Kidney epithelial cell (primary cell): ENCODE results near the gene STIMATE. TPM values are rescaled to one million over a fixed set of nuclear protein-coding genes. Genes with fewer than 3 reads are reported as not detected.

Experiments
- DNase-seq: peaks from one replicate; pipeline ENCODE4 v3.0.0-alpha.2; 2010; ENCODE audit warnings: low read depth
- H3K27me3 ChIP-seq: 2 replicates; pipeline ENCODE4 v1.6.0; 2011; ENCODE audit warnings: low read length; ENCODE audit not compliant: control insufficient read depth, insufficient read depth
- H3K36me3 ChIP-seq: 2 replicates; pipeline ENCODE4 v1.5.1; 2011; ENCODE audit warnings: low read length; ENCODE audit not compliant: control insufficient read depth, insufficient read depth
- H3K4me3 ChIP-seq: 2 replicates; pipeline ENCODE4 v1.5.1; 2011; ENCODE audit warnings: low read depth, mild to moderate bottlenecking, control low read depth, low read length
- total RNA-seq: library from RNA; depleted of rRNA; stranded (reverse); fragments of >200 nt; gene quantifications from 2 replicates; pipeline ENCODE4 v1.2.3, GENCODE V29; 2015
- TF ChIP-seq, protein P1 (sequence below): IDR thresholded peaks from 2 replicates; pipeline ENCODE4 v1.5.1; 2011; ENCODE audit warnings: mild to moderate bottlenecking, moderate library complexity, low read length, control low read depth, inconsistent platforms; ENCODE audit not compliant: insufficient read depth, poor library complexity, severe bottlenecking

STIMATE gene
- total RNA-seq, 1 donor from 2014 or later: 15.2 TPM

DNA sequence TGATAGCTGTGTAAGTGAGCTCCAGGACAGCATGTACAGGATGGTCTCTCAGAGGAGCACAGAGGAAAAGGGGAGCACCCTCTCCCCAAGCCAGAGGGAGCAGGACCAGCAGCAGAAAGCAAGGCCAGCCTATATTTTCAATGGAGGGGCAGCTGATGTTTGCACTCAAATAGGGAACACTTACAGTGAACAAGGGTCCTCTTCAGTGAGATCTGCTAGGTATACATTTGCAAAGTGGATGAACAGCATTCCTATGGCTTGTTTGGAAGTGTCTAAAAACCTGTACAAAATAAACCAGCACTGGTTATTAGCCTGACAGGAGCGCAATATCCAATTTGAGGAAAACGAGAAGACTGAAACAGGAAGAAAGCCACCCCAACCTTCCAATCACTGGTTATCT lies 44.9 kb downstream of the STIMATE start:
- no peaks in the 10 kb centered on the region for H3K36me3 ChIP-seq
- TF ChIP-seq, protein P1, sequence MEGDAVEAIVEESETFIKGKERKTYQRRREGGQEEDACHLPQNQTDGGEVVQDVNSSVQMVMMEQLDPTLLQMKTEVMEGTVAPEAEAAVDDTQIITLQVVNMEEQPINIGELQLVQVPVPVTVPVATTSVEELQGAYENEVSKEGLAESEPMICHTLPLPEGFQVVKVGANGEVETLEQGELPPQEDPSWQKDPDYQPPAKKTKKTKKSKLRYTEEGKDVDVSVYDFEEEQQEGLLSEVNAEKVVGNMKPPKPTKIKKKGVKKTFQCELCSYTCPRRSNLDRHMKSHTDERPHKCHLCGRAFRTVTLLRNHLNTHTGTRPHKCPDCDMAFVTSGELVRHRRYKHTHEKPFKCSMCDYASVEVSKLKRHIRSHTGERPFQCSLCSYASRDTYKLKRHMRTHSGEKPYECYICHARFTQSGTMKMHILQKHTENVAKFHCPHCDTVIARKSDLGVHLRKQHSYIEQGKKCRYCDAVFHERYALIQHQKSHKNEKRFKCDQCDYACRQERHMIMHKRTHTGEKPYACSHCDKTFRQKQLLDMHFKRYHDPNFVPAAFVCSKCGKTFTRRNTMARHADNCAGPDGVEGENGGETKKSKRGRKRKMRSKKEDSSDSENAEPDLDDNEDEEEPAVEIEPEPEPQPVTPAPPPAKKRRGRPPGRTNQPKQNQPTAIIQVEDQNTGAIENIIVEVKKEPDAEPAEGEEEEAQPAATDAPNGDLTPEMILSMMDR: no peak
- no peaks in the 10 kb centered on the region for H3K27me3 ChIP-seq
- no peak overlapping the region for H3K4me3 ChIP-seq
- no peak for DNase-seq

DNA sequence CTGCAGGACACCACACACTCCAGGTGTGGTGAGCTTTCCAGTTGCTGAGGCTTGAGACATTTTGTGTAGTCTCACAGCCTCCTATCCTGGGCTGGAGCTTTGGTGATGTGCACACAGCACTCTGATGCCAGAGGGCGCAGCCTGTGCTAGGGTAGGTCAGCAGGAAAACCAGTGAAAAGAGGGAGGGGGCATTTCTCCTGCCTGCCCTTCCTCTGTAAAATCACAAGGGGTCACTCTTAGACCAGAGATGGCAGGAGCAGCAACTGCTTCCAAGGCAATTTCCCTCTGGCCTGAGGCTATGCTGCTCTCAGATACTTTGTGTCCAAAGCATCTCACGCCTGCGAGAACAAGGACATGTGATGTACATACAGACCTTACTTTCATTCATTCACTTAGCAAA lies 46.0 kb downstream of the STIMATE start:
- no peak for DNase-seq
- H3K36me3 ChIP-seq: no peaks in the 10 kb centered on the region
- H3K4me3 ChIP-seq: no peak overlapping the region
- H3K27me3 ChIP-seq: no peaks in the 10 kb centered on the region
- TF ChIP-seq, protein P1: peak; percentile 55

DNA sequence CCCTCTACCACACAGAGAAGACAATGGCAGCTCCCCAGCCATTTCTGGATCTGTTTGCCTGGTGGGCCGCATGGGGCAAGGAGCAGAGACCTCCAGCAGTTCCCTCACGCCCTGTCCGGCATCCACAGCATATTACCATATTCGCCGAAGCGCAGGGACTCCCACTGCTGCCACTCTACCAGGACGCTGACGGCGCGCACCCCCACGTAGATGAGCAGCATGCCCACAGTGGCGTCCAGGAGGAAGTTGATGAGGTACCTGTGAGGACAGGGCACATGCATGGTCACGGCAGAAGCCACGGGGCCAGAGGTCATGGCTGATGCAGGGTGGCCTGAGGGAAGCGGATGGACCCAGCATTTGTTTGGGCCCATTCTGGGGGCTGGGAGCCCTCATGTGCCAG lies 47.7 kb downstream of the STIMATE start:
- TF ChIP-seq, protein P1: no peak
- H3K27me3 ChIP-seq: no peaks in the 10 kb centered on the region
- no peaks in the 10 kb centered on the region for H3K36me3 ChIP-seq
- no peak overlapping the region for H3K4me3 ChIP-seq
- DNase-seq: no peak

- H3K36me3 ChIP-seq: no peaks in the 10 kb centered on the region
- peak; percentile 10 for DNase-seq
- H3K27me3 ChIP-seq: no peaks in the 10 kb centered on the region
- TF ChIP-seq, protein P1: no peak
- H3K4me3 ChIP-seq: no peak overlapping the region
Observed at GRCh38 chr3:52848617-52849016, 48.7 kb downstream of the STIMATE start.

GRCh38 chr3:52847726-52848125 lies 49.6 kb downstream of the STIMATE start:
- Histone ChIP-seq H3K36me3 (no peaks in the 10 kb centered on the region), H3K4me3 (no peak overlapping the region), H3K27me3 (no peaks in the 10 kb centered on the region)
- DNase-seq: no peak
- TF ChIP-seq, protein P1: no peak

DNA sequence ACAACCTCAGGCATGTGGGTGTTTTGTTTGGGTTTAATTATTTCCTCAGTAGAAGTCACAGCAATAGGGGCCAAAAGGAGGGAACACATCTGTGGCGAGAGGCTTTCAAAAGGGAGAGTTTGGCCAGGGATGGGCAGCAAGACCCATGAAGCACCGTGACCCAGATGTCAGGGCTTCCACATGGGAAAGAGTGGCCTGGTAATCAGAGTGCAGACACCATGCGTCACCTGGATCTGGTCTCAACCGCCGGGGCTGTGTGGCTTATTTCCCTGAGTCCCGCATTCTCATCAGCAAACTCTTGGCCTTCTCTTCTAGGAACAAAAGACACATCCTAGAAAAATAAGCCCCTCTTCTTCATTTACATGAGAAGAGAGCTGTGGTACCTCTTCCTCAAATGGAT lies 50.1 kb downstream of the STIMATE start:
- no peak for DNase-seq
- TF ChIP-seq, protein P1: no peak
- no peak overlapping the region for H3K4me3 ChIP-seq
- H3K36me3 ChIP-seq: no peaks in the 10 kb centered on the region
- H3K27me3 ChIP-seq: no peaks in the 10 kb centered on the region
